Astrocyte of the spinal cord (primary cell): Measurements from ENCODE around the gene SPOCK1.

Experiments used
- DNase-seq: peaks from one replicate; pipeline ENCODE4 v3.0.0; 2011; ENCODE audit warnings: low read depth, low spot score
- H3K4me3 ChIP-seq: 2 replicates; pipeline ENCODE4 v1.5.1; 2011; ENCODE audit warnings: low read depth, mild to moderate bottlenecking, low read length, moderate library complexity
- in situ Hi-C: cut with HindIII; loops from 2 replicates; pipeline ENCODE4 v1.10.0; 2017; ENCODE audit warnings: low sequenced_read_pairs
- TF ChIP-seq, protein P1 (sequence below): IDR thresholded peaks from 2 replicates; pipeline ENCODE4 v1.5.1; 2012; ENCODE audit warnings: low read depth, mild to moderate bottlenecking, low read length, inconsistent platforms

SPOCK1 gene

GRCh38 chr5:137015540-137016116, 483.5 kb downstream of the SPOCK1 start:
- DNase-seq, result no peak
- no peak overlapping the region for H3K4me3 ChIP-seq
- TF ChIP-seq, protein P1, sequence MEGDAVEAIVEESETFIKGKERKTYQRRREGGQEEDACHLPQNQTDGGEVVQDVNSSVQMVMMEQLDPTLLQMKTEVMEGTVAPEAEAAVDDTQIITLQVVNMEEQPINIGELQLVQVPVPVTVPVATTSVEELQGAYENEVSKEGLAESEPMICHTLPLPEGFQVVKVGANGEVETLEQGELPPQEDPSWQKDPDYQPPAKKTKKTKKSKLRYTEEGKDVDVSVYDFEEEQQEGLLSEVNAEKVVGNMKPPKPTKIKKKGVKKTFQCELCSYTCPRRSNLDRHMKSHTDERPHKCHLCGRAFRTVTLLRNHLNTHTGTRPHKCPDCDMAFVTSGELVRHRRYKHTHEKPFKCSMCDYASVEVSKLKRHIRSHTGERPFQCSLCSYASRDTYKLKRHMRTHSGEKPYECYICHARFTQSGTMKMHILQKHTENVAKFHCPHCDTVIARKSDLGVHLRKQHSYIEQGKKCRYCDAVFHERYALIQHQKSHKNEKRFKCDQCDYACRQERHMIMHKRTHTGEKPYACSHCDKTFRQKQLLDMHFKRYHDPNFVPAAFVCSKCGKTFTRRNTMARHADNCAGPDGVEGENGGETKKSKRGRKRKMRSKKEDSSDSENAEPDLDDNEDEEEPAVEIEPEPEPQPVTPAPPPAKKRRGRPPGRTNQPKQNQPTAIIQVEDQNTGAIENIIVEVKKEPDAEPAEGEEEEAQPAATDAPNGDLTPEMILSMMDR, result no peak
- in situ Hi-C loops, result no loop called here

GRCh38 chr5:137014731-137015130, 484.4 kb downstream of the SPOCK1 start:
- in situ Hi-C loops, result no loop called here
- TF ChIP-seq, protein P1, result no peak
- DNase-seq, result no peak
- H3K4me3 ChIP-seq, result no peak overlapping the region

- TF ChIP-seq, protein P1, result no peak
- in situ Hi-C loops, result no loop called here
- no peak for DNase-seq
- no peak overlapping the region for H3K4me3 ChIP-seq
Measured at GRCh38 chr5:137010226-137010625, 488.9 kb downstream of the SPOCK1 start.

GRCh38 chr5:137004279-137004678, 494.8 kb downstream of the SPOCK1 start:
- DNase-seq, result no peak
- TF ChIP-seq, protein P1, result no peak
- in situ Hi-C loops, result no loop called here
- no peak overlapping the region for H3K4me3 ChIP-seq

- TF ChIP-seq, protein P1, result no peak
- in situ Hi-C loops, result no loop called here
- no peak for DNase-seq
- no peak overlapping the region for H3K4me3 ChIP-seq
Measured at GRCh38 chr5:137001026-137001569, 498.0 kb downstream of the SPOCK1 start.

DNA sequence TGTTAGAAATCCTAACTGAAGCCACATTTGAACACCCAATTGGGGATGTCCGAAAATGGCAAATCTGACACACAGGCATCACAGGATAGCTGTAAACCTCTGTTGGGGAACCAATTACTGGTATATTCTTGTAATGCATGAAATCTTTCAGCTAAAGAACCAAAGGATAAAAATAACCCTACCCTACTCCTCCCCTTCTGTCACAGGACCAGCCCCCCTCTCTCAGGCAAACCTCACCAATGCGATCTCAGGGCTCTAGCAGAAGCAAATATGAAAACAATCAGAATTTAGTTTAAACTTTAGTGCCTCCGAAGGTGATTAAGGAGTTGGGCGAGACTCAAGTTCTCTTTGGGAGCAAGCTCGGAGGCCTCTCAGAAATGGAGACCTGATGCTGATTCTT, 499.3 kb downstream of the SPOCK1 start:
- TF ChIP-seq, protein P1, result no peak
- DNase-seq, result no peak
- in situ Hi-C loops, result no loop called here
- no peak overlapping the region for H3K4me3 ChIP-seq
